GM23338 (cell line): Measurements from ENCODE around the gene PRKCD.

Experiments used
- CREB1 ChIP-seq: fragments of 250-450 bp; sonication (Bioruptor Pico); IDR thresholded peaks from 2 replicates; pipeline ENCODE4 v1.5.0; 2020; ENCODE audit warnings: low read depth, mild to moderate bottlenecking, moderate library complexity
- CTCF ChIP-seq, 2 experiments: fragments of 200-600 bp in 1 of 2; sonication (generic) in 1 of 2; conservative IDR thresholded peaks; 2 replicates each; pipeline versions ENCODE4 v1.5.1 to v1.6.1; 2016 to 2017; ENCODE audit warnings: antibody characterized with exemption in 2 of 2, low read depth in 2 of 2, mild to moderate bottlenecking in 2 of 2, moderate library complexity in 1 of 2
- ETS1 ChIP-seq: IDR thresholded peaks from 2 replicates; pipeline ENCODE4 v1.6.1; 2016; ENCODE audit warnings: antibody characterized with exemption
- EZH2 ChIP-seq: fragments of 200-600 bp; sonication (generic); IDR thresholded peaks from one replicate; pipeline ENCODE4 v1.8.0; 2017; ENCODE audit warnings: antibody characterized with exemption, mild to moderate bottlenecking, low read depth; ENCODE audit not compliant: unreplicated experiment
- EZH2phosphoT487 ChIP-seq: fragments of 200-600 bp; sonication (generic); IDR thresholded peaks from one replicate; pipeline ENCODE4 v1.8.1; 2018; ENCODE audit warnings: antibody characterized with exemption; ENCODE audit not compliant: unreplicated experiment
- JUNB ChIP-seq: IDR thresholded peaks from one replicate; pipeline ENCODE4 v1.6.1; 2016; ENCODE audit warnings: antibody characterized with exemption; ENCODE audit not compliant: unreplicated experiment
- NANOG ChIP-seq: IDR thresholded peaks from 2 replicates; pipeline ENCODE4 v1.6.1; 2016; ENCODE audit warnings: antibody characterized with exemption, borderline replicate concordance
- POLR2AphosphoS5 ChIP-seq: IDR thresholded peaks from 2 replicates; pipeline ENCODE4 v1.6.1; 2016; ENCODE audit warnings: antibody characterized with exemption, low read depth
- REST ChIP-seq: IDR thresholded peaks from one replicate; pipeline ENCODE4 v1.6.1; 2018; ENCODE audit warnings: antibody characterized with exemption; ENCODE audit not compliant: unreplicated experiment
- STAT1 ChIP-seq: IDR thresholded peaks from one replicate; pipeline ENCODE4 v1.6.1; 2016; ENCODE audit warnings: antibody characterized with exemption; ENCODE audit not compliant: unreplicated experiment
- ZNF114 ChIP-seq: fragments of 250-450 bp; sonication (Bioruptor Pico); IDR thresholded peaks from 2 replicates; pipeline ENCODE4 v1.5.0; 2020; ENCODE audit warnings: mild to moderate bottlenecking, moderate library complexity
- ZNF331 ChIP-seq: fragments of 250-450 bp; sonication (Bioruptor Pico); IDR thresholded peaks from 2 replicates; pipeline ENCODE4 v1.5.0; 2020; ENCODE audit warnings: low read depth, mild to moderate bottlenecking, moderate library complexity

GRCh38 chr3:53134631-53135232 is 26.3 kb upstream of the PRKCD start:
- TF ChIP-seq EZH2 (no peak), CTCF (conservative IDR thresholded peaks at IDR 0.05; ENCODE audit: low read depth in 2 of 2) (peak; percentile 86 to 96), JUNB (no peak), STAT1 (no peak), REST (no peak), POLR2AphosphoS5 (no peak), ZNF114 (CRISPR knock-in tag) (no peak), CREB1 (CRISPR knock-in tag) (no peak), EZH2phosphoT487 (no peak), ZNF331 (CRISPR knock-in tag) (no peak), NANOG (no peak), ETS1 (no peak)
